H1 (cell line): ENCODE data around the gene PIGA. TPM values are rescaled to one million over a fixed set of nuclear protein-coding genes. Genes with fewer than 3 reads are reported as not detected.

Source experiments
- CTCF ChIA-PET: fragments of 300-600 bp; sonication (Branson Sonifier 250); formaldehyde crosslinking; loops from one replicate; lab custom pipeline; 2021; ENCODE audit not compliant: partially characterized antibody; lab: Charles Lee
- POLR2A ChIA-PET: fragments of 300-600 bp; sonication (Branson Sonifier 250); formaldehyde crosslinking; loops from one replicate; lab custom pipeline; 2021; ENCODE audit warnings: inconsistent platforms; ENCODE audit not compliant: partially characterized antibody; lab: Charles Lee
- DNase-seq, 2 experiments: peaks; one replicate each; pipeline versions ENCODE4 v3.0.0 to v3.0.0-alpha.2; 2010 to 2022; ENCODE audit warnings: low spot score in 2 of 2, low read depth in 1 of 2, mixed read lengths in 1 of 2
- FAIRE-seq: peaks from 2 replicates; lab custom pipeline; 2011; peaks lifted over from hg19 to GRCh38; lab: Jason Lieb, UNC
- H2AFZ ChIP-seq: 2 replicates; pipeline ENCODE4 v1.8.1; 2012; ENCODE audit warnings: low read length, inconsistent platforms
- H2AK5ac ChIP-seq: 2 replicates; pipeline ENCODE4 v1.6.1; 2013; ENCODE audit warnings: low read depth, low read length
- H2BK120ac ChIP-seq: replicated peaks from 2 replicates; pipeline ENCODE3; 2013; ENCODE audit warnings: low read depth, low read length, inconsistent platforms
- H2BK12ac ChIP-seq: 2 replicates; pipeline ENCODE4 v1.6.1; 2013; ENCODE audit warnings: low read depth, low read length
- H2BK15ac ChIP-seq: 2 replicates; pipeline ENCODE4 v1.6.1; 2013; ENCODE audit warnings: low read length
- H2BK20ac ChIP-seq: 2 replicates; pipeline ENCODE4 v1.6.1; 2013; ENCODE audit warnings: low read length
- H2BK5ac ChIP-seq: 2 replicates; pipeline ENCODE4 v1.6.1; 2013; ENCODE audit warnings: low read depth, low read length
- H3K14ac ChIP-seq: 2 replicates; pipeline ENCODE4 v1.6.1; 2013; ENCODE audit warnings: inconsistent platforms; ENCODE audit not compliant: insufficient read length
- H3K18ac ChIP-seq: 2 replicates; pipeline ENCODE4 v1.6.1; 2013; ENCODE audit warnings: low read length; ENCODE audit errors: extremely low read depth
- H3K23ac ChIP-seq: 2 replicates; pipeline ENCODE4 v1.6.1; 2013; ENCODE audit warnings: inconsistent platforms; ENCODE audit not compliant: insufficient read length
- H3K23me2 ChIP-seq: 2 replicates; pipeline ENCODE4 v1.6.1; 2013; ENCODE audit warnings: low read depth, low read length
- H3K27ac ChIP-seq: 2 replicates; pipeline ENCODE4 v1.6.1; 2011; ENCODE audit warnings: low read depth, low read length, inconsistent platforms
- H3K27me3 ChIP-seq, 4 experiments: replicated peaks in 1 of 4; 1 replicate in 1 of 4; 2 replicates in 3 of 4; pipeline versions ENCODE4 v1.6.1 to v1.8.1; 2011 to 2013; ENCODE audit warnings: low read length in 3 of 4, mild to moderate bottlenecking in 3 of 4, inconsistent platforms in 2 of 4, mixed read lengths in 2 of 4, moderate library complexity in 1 of 4; ENCODE audit not compliant: control insufficient read depth in 3 of 4, insufficient read depth in 3 of 4; ENCODE audit errors: extremely low read depth in 1 of 4
- H3K36me3 ChIP-seq, 4 experiments: 2 replicates each; pipeline versions ENCODE4 v1.6.1 to v1.8.1; 2011 to 2013; ENCODE audit warnings: mild to moderate bottlenecking in 4 of 4, low read length in 3 of 4, moderate library complexity in 2 of 4, control low read depth in 1 of 4, inconsistent platforms in 1 of 4; ENCODE audit not compliant: insufficient read depth in 4 of 4, control insufficient read depth in 2 of 4
- H3K4ac ChIP-seq: replicated peaks from 2 replicates; pipeline ENCODE3; 2013; ENCODE audit warnings: low read length, low read depth, mixed read lengths, inconsistent platforms; ENCODE audit not compliant: insufficient read length
- H3K4me1 ChIP-seq, 4 experiments: replicated peaks in 1 of 4; 1 replicate in 1 of 4; 2 replicates in 3 of 4; pipeline versions ENCODE4 v1.6.1 to v1.8.1; 2011 to 2013; ENCODE audit warnings: low read length in 3 of 4, inconsistent platforms in 2 of 4, mixed read lengths in 1 of 4; ENCODE audit not compliant: insufficient read depth in 4 of 4, control insufficient read depth in 3 of 4
- H3K4me2 ChIP-seq, 2 experiments: 2 replicates each; pipeline versions ENCODE4 v1.6.1 to v1.8.1; 2011 to 2013; ENCODE audit warnings: low read depth in 2 of 2, low read length in 2 of 2, control low read depth in 1 of 2, inconsistent platforms in 1 of 2, mild to moderate bottlenecking in 1 of 2; ENCODE audit not compliant: insufficient read depth in 1 of 2
- H3K4me3 ChIP-seq, 4 experiments: fragments of 200-600, 300-600 bp in 1 of 4; sonication (generic), shearing (Covaris generic), sonication (Bioruptor Twin) in 1 of 4; 2 replicates each; pipeline versions ENCODE4 v1.5.1 to v1.8.1; 2011 to 2016; ENCODE audit warnings: low read length in 4 of 4, low read depth in 3 of 4, control low read depth in 2 of 4, inconsistent platforms in 2 of 4, mild to moderate bottlenecking in 2 of 4, mixed read lengths in 1 of 4, moderate library complexity in 1 of 4; ENCODE audit not compliant: insufficient read depth in 2 of 4; ENCODE audit errors: extremely low read depth in 1 of 4
- H3K56ac ChIP-seq: replicated peaks from 2 replicates; pipeline ENCODE3; 2013; ENCODE audit warnings: low read depth, mild to moderate bottlenecking, mixed read lengths, low read length, inconsistent platforms; ENCODE audit not compliant: insufficient read length
- H3K79me1 ChIP-seq: 2 replicates; pipeline ENCODE4 v1.6.1; 2013; ENCODE audit warnings: low read depth, low read length, control low read depth
- H3K79me2 ChIP-seq, 2 experiments: 2 replicates each; pipeline versions ENCODE4 v1.6.1 to v1.8.1; 2012 to 2013; ENCODE audit warnings: low read length in 2 of 2, mild to moderate bottlenecking in 2 of 2, inconsistent platforms in 1 of 2; ENCODE audit not compliant: insufficient read depth in 2 of 2, control insufficient read depth in 1 of 2
- H3K9ac ChIP-seq, 4 experiments: replicated peaks in 1 of 4; 1 replicate in 1 of 4; 2 replicates in 3 of 4; pipeline versions ENCODE4 v1.6.1 to v1.8.1; 2011 to 2013; ENCODE audit warnings: low read depth in 3 of 4, low read length in 3 of 4, control low read depth in 2 of 4, mild to moderate bottlenecking in 2 of 4, moderate library complexity in 2 of 4, inconsistent platforms in 1 of 4; ENCODE audit errors: extremely low read depth in 1 of 4
- H3K9me3 ChIP-seq, 2 experiments: 2 replicates each; pipeline versions ENCODE4 v1.6.1 to v1.8.1; 2012 to 2013; ENCODE audit warnings: mild to moderate bottlenecking in 2 of 2, moderate library complexity in 2 of 2, control low read depth in 1 of 2, inconsistent platforms in 1 of 2, low read depth in 1 of 2, low read length in 1 of 2, mixed read lengths in 1 of 2; ENCODE audit not compliant: insufficient read depth in 2 of 2
- H4K20me1 ChIP-seq, 2 experiments: replicated peaks in 1 of 2; 2 replicates each; pipeline versions ENCODE3 to v1.8.1; 2011 to 2013; ENCODE audit warnings: inconsistent platforms in 2 of 2, low read length in 2 of 2, mild to moderate bottlenecking in 1 of 2; ENCODE audit not compliant: insufficient read depth in 2 of 2, control insufficient read depth in 1 of 2
- H4K5ac ChIP-seq: 2 replicates; pipeline ENCODE4 v1.6.1; 2013; ENCODE audit warnings: low read length, low read depth, mixed read lengths, inconsistent platforms; ENCODE audit not compliant: insufficient read length
- H4K8ac ChIP-seq: 2 replicates; pipeline ENCODE4 v1.8.0; 2013; ENCODE audit warnings: mild to moderate bottlenecking, moderate library complexity, low read length, inconsistent platforms; ENCODE audit not compliant: insufficient read depth; ENCODE audit errors: extremely low read depth
- H4K91ac ChIP-seq: replicated peaks from 2 replicates; pipeline ENCODE3; 2013; ENCODE audit warnings: low read length, mixed read lengths, inconsistent platforms; ENCODE audit not compliant: insufficient read length
- ATF2 ChIP-seq: IDR thresholded peaks from 2 replicates; pipeline ENCODE4 v1.6.1; 2012; ENCODE audit warnings: low read length, inconsistent platforms
- CHD2 ChIP-seq: IDR thresholded peaks from 2 replicates; pipeline ENCODE4 v1.6.1; 2012; ENCODE audit warnings: low read length, improper control_type of control experiment
- CTBP2 ChIP-seq: IDR thresholded peaks from 2 replicates; pipeline ENCODE4 v1.7.0; 2011; ENCODE audit warnings: borderline replicate concordance, mild to moderate bottlenecking, moderate library complexity, mixed read lengths, low read length; ENCODE audit not compliant: insufficient read depth, insufficient read length
- EGR1 ChIP-seq: IDR thresholded peaks from 2 replicates; pipeline ENCODE4 v1.6.1; 2011; ENCODE audit warnings: low read depth, low read length, borderline replicate concordance
- EZH2 ChIP-seq: fragments of 200-600 bp; sonication (generic); IDR thresholded peaks from 2 replicates; pipeline ENCODE4 v1.7.1; 2012; ENCODE audit warnings: low read depth, mild to moderate bottlenecking, moderate library complexity, low read length, inconsistent platforms; ENCODE audit not compliant: severe bottlenecking
- FOSL1 ChIP-seq: IDR thresholded peaks from 2 replicates; pipeline ENCODE4 v1.6.1; 2011; ENCODE audit warnings: mild to moderate bottlenecking, low read depth, low read length, moderate library complexity; ENCODE audit not compliant: insufficient read depth
- KDM5A ChIP-seq: fragments of 200-600 bp; IDR thresholded peaks from 2 replicates; pipeline ENCODE4 v1.7.1; 2012; ENCODE audit warnings: mild to moderate bottlenecking, low read length, inconsistent platforms, mixed read lengths
- RAD21 ChIP-seq, 2 experiments: IDR thresholded peaks in 1 of 2; conservative IDR thresholded peaks in 1 of 2; 2 replicates each; pipeline ENCODE4 v1.6.1; 2011; ENCODE audit warnings: low read depth in 2 of 2, low read length in 2 of 2, improper control_type of control experiment in 1 of 2, inconsistent platforms in 1 of 2, mild to moderate bottlenecking in 1 of 2, moderate library complexity in 1 of 2
- SP4 ChIP-seq: IDR thresholded peaks from 2 replicates; pipeline ENCODE4 v1.6.1; 2012; ENCODE audit warnings: low read length, inconsistent platforms
- SRF ChIP-seq: IDR thresholded peaks from 2 replicates; pipeline ENCODE4 v1.6.1; 2011; ENCODE audit warnings: mild to moderate bottlenecking, low read depth, low read length, moderate library complexity
- SUZ12 ChIP-seq: fragments of 200-600 bp; sonication (generic); IDR thresholded peaks from 2 replicates; pipeline ENCODE4 v1.6.1; 2012; ENCODE audit warnings: mild to moderate bottlenecking, inconsistent platforms, low read length, moderate library complexity, mixed read lengths
- TAF1 ChIP-seq: IDR thresholded peaks from 2 replicates; pipeline ENCODE4 v1.6.1; 2011; ENCODE audit warnings: mild to moderate bottlenecking, low read depth, low read length
- whole genome bisulfite sequencing, 2 experiments: shearing (Covaris generic) in 1 of 2; methylation state at CpG; one replicate each; pipeline versions ENCODE4 v1.1.6 to v1.1.7; 2013 to 2015; ENCODE audit warnings: low lambda C conversion rate in 2 of 2, mixed read lengths in 2 of 2, inconsistent platforms in 1 of 2, low coverage in 1 of 2, missing lambda C conversion rate in 1 of 2; ENCODE audit not compliant: insufficient replicate concordance in 2 of 2, insufficient coverage in 1 of 2, insufficient read length in 1 of 2; ENCODE audit errors: extremely low coverage in 1 of 2, missing lambda C conversion rate in 1 of 2; 5-methylcytosine and 5-hydroxymethylcytosine counted together
- polyA plus RNA-seq, 7 experiments: library from polyadenylated mRNA; depleted of rRNA in 3 of 7; stranded (reverse) in 5 of 7; unstranded in 2 of 7; fragments of >200 nt in 5 of 7; fragments of 200-250 nt in 2 of 7; gene quantifications; 1 replicate in 5 of 7; 2 replicates in 1 of 7; 4 replicates in 1 of 7; pipeline versions ENCODE4 v1.2.1 to v1.2.3, GENCODE V29; 2011 to 2013; ENCODE audit warnings: missing spikeins in 2 of 7, mixed read lengths in 2 of 7
- total RNA-seq: library from RNA; stranded (reverse); fragmentation: NEBNext Ultra II Directional; extraction: Animal tissue kit (Norgen Biotek cat#: 25700); gene quantifications from 2 replicates; pipeline ENCODE4 v1.2.1, GENCODE V29; 2021

Gene PIGA
- total and polyA plus RNA-seq, 2 of the 8 experiments (the other 6 are each of a cell fraction or from before 2014, with no cell fraction given): 5.0 to 13.4 TPM

GRCh38 chrX:15321447-15321846, 13.9 kb downstream of the PIGA start:
- H3K79me2 ChIP-seq: no peaks in the 10 kb centered on the region
- H3K4ac ChIP-seq: no peak overlapping the region
- H2BK120ac ChIP-seq: no peak overlapping the region
- no peak overlapping the region for H2BK20ac ChIP-seq
- no peaks in the 10 kb centered on the region for H3K4me1 ChIP-seq
- ChIA-PET POLR2A (no interaction called here), CTCF (no interaction called here)
- H2BK12ac ChIP-seq: no peak overlapping the region
- H3K23me2 ChIP-seq: no peaks in the 10 kb centered on the region
- H4K91ac ChIP-seq: no peak overlapping the region
- H3K9ac ChIP-seq: no peak overlapping the region
- no peak overlapping the region for H3K14ac ChIP-seq
- peaks cover 0 to 17% (median 7%) of the 10 kb centered on the region in 4 experiments; a peak in 5 of 8 replicates for H3K36me3 ChIP-seq
- WGBS, 2 experiments: 85% methylated on average over 4 of the region's 4 CpGs; no CpG with 5 or more reads in 1 of the 2 experiments
- no peaks in the 10 kb centered on the region for H4K20me1 ChIP-seq
- H3K4me2 ChIP-seq: no peak overlapping the region
- no peak overlapping the region for H4K5ac ChIP-seq
- no peak overlapping the region for H2AK5ac ChIP-seq
- H3K27ac ChIP-seq: no peak overlapping the region
- FAIRE-seq (no peak), DNase-seq (no peak)
- H3K56ac ChIP-seq: no peak overlapping the region
- no peak overlapping the region for H2BK5ac ChIP-seq
- no peaks in the 10 kb centered on the region for H3K9me3 ChIP-seq
- no peak overlapping the region for H2BK15ac ChIP-seq
- no peak overlapping the region for H3K4me3 ChIP-seq
- H3K23ac ChIP-seq: no peak overlapping the region
- H3K27me3 ChIP-seq: no peaks in the 10 kb centered on the region
- no peaks in the 10 kb centered on the region for H3K79me1 ChIP-seq
- no peak overlapping the region for H3K18ac ChIP-seq
- no peak overlapping the region for H4K8ac ChIP-seq
- H2AFZ ChIP-seq: no peak overlapping the region
- TF ChIP-seq RAD21 (IDR thresholded peaks at IDR 0.05 in 1 of 2, conservative IDR thresholded peaks at IDR 0.05 in 1 of 2; ENCODE audit: low read depth in 2 of 2, low read length in 2 of 2) (no peak), EGR1 (no peak), SP4 (no peak), ATF2 (no peak), FOSL1 (no peak), CHD2 (no peak), KDM5A (no peak), TAF1 (no peak), CTBP2 (no peak), SRF (no peak), EZH2 (no peak), SUZ12 (no peak)
